K562 (cell line): ENCODE measurements around the gene RASGEF1C. TPM values are rescaled to one million over a fixed set of nuclear protein-coding genes. Genes with fewer than 3 reads are reported as not detected.

Source experiments
- ARID1B ChIP-seq: fragments of 450-650 bp; IDR thresholded peaks from 2 replicates; pipeline ENCODE4 v1.6.1; 2016; ENCODE audit warnings: antibody characterized with exemption, mild to moderate bottlenecking, inconsistent platforms
- CREB1 ChIP-seq, 2 experiments: sonication (generic) in 1 of 2; formaldehyde crosslinking in 1 of 2; IDR thresholded peaks; 2 replicates each; pipeline versions ENCODE4 v1.6.1 to v1.8.0; 2012 to 2022; ENCODE audit warnings: inconsistent platforms in 1 of 2, mild to moderate bottlenecking in 1 of 2, missing genetic modification reagents in 1 of 2, moderate library complexity in 1 of 2
- CXXC5 ChIP-seq: fragments of 250-450 bp; sonication (Bioruptor Pico); IDR thresholded peaks from 2 replicates; pipeline ENCODE4 v1.8.0; 2022; ENCODE audit warnings: inconsistent platforms, mild to moderate bottlenecking, moderate library complexity
- DIDO1 ChIP-seq: fragments of 450-650 bp; IDR thresholded peaks from 2 replicates; pipeline ENCODE4 v1.6.1; 2016; ENCODE audit warnings: low read depth, missing biosample characterization, missing genetic modification characterization
- GABPA ChIP-seq: fragments of 200-800 bp; sonication (Bioruptor generic); conservative IDR thresholded peaks from 2 replicates; pipeline ENCODE4 v1.6.1; 2016; ENCODE audit warnings: low read depth, missing genetic modification characterization, missing compliant biosample characterization
- GTF2E2 ChIP-seq: fragments of 200-800 bp; sonication (Bioruptor generic); IDR thresholded peaks from 2 replicates; pipeline ENCODE4 v1.6.1; 2016; ENCODE audit warnings: missing genetic modification characterization, missing compliant biosample characterization
- IRF1 ChIP-seq: sonication (generic); formaldehyde crosslinking; IDR thresholded peaks from 2 replicates; pipeline ENCODE4 v1.8.0; 2022; ENCODE audit warnings: missing genetic modification reagents, mild to moderate bottlenecking, borderline replicate concordance
- KAT2B ChIP-seq: IDR thresholded peaks from one replicate; pipeline ENCODE4 v1.6.1; 2012; ENCODE audit warnings: low read depth, mild to moderate bottlenecking, control low read depth, inconsistent platforms, low read length, moderate library complexity
- MBD1 ChIP-seq: fragments of 250-450 bp; sonication (Bioruptor Pico); IDR thresholded peaks from 2 replicates; pipeline ENCODE4 v1.8.0; 2022; ENCODE audit warnings: inconsistent platforms
- MITF ChIP-seq: IDR thresholded peaks from 2 replicates; pipeline ENCODE4 v1.6.1; 2014; ENCODE audit warnings: antibody characterized with exemption
- OTX1 ChIP-seq: fragments of 450-650 bp; formaldehyde crosslinking; IDR thresholded peaks from 2 replicates; pipeline ENCODE4 v1.4.0; 2022; ENCODE audit warnings: mild to moderate bottlenecking
- SPI1 ChIP-seq: IDR thresholded peaks from 2 replicates; pipeline ENCODE4 v1.6.1; 2011; ENCODE audit warnings: low read depth, low read length, control low read depth, borderline replicate concordance
- WHSC1 ChIP-seq: IDR thresholded peaks from one replicate; pipeline ENCODE4 v1.6.1; 2012; ENCODE audit warnings: low read length, control low read depth, inconsistent platforms
- ZKSCAN1 ChIP-seq: fragments of 150-350 bp; IDR thresholded peaks from 2 replicates; pipeline ENCODE4 v1.6.1; 2016; ENCODE audit warnings: low read depth, low read length
- ZNF143 ChIP-seq: sonication (generic); formaldehyde crosslinking; IDR thresholded peaks from 2 replicates; pipeline ENCODE4 v1.9.0; 2022; ENCODE audit warnings: mild to moderate bottlenecking, missing genetic modification reagents
- ZNF165 ChIP-seq: fragments of 250-450 bp; sonication (Bioruptor Pico); IDR thresholded peaks from 2 replicates; pipeline ENCODE4 v1.4.0; 2020; ENCODE audit warnings: borderline replicate concordance
- ZNF444 ChIP-seq: fragments of 250-450 bp; sonication (Bioruptor Pico); IDR thresholded peaks from 2 replicates; pipeline ENCODE4 v1.4.0; 2020; ENCODE audit warnings: mild to moderate bottlenecking, moderate library complexity
- ZNF668 ChIP-seq: fragments of 250-450 bp; sonication (Bioruptor Pico); IDR thresholded peaks from 2 replicates; pipeline ENCODE4 v1.8.0; 2022; ENCODE audit warnings: mild to moderate bottlenecking, inconsistent platforms
- ZNF76 ChIP-seq: fragments of 250-450 bp; sonication (Bioruptor Pico); IDR thresholded peaks from 2 replicates; pipeline ENCODE4 v1.4.0; 2020; ENCODE audit warnings: mild to moderate bottlenecking, moderate library complexity, borderline replicate concordance
- polyA plus RNA-seq, 8 experiments: library from polyadenylated mRNA; depleted of rRNA in 4 of 8; stranded (reverse) in 5 of 8; unstranded in 3 of 8; fragments of >200 nt; fragmentation: Nextera tagmentation in 2 of 8; fragmentation: Illumina TruSeq in 1 of 8; extraction: Ambion mirVana in 2 of 8; extraction: Trizol in 1 of 8; gene quantifications; 2 replicates each; pipeline versions ENCODE4 v1.2.1 to v1.2.3, GENCODE V29; 2011 to 2014; ENCODE audit warnings: inconsistent platforms in 1 of 8, missing spikeins in 1 of 8
- total RNA-seq, 7 experiments: library from RNA; depleted of rRNA in 6 of 7; stranded (reverse); fragments of >200 nt in 6 of 7; fragmentation: Illumina TruSeq in 2 of 7; extraction: Trizol in 2 of 7; gene quantifications; 2 replicates each; pipeline versions ENCODE4 v1.2.1 to v1.2.3, GENCODE V29; 2011 to 2021; ENCODE audit warnings: low replicate concordance in 1 of 7
- TF ChIP-seq, protein P1 (sequence below): fragments of 250-450 bp; sonication (Bioruptor Pico); IDR thresholded peaks from 2 replicates; pipeline ENCODE4 v1.9.0; 2021; ENCODE audit warnings: mild to moderate bottlenecking, inconsistent platforms
- TF ChIP-seq, protein P2 (sequence below): fragments of 250-450 bp; sonication (Bioruptor Pico); IDR thresholded peaks from 2 replicates; pipeline ENCODE4 v1.5.0; 2020; ENCODE audit warnings: mild to moderate bottlenecking

Gene RASGEF1C
- total and polyA plus RNA-seq, 9 of the 15 experiments (the other 6 are each of a cell fraction or from before 2014, with no cell fraction given), result 0.04 to 1.1 (median 0.21) TPM; not detected in 4

GRCh38 chr5:180210961-180211760 lies 2.1 kb upstream of the RASGEF1C start (continued):
- TF ChIP-seq ZNF165 (CRISPR knock-in tag) (no peak), CREB1 (IDR thresholded peaks at IDR 0.05) (no peak), CREB1 (CRISPR knock-in tag; IDR thresholded peaks at IDR 0.05) (no peak), MITF (no peak), KAT2B (no peak), ZNF76 (no peak), GTF2E2 (no peak), ZNF444 (CRISPR knock-in tag) (no peak), SPI1 (no peak), ARID1B (peak; percentile 70), DIDO1 (tag) (no peak), OTX1 (CRISPR knock-in tag) (no peak), ZNF143 (no peak), ZNF668 (CRISPR knock-in tag) (no peak), CXXC5 (CRISPR knock-in tag) (no peak), MBD1 (CRISPR knock-in tag) (no peak), WHSC1 (no peak), IRF1 (no peak), GABPA (no peak), ZKSCAN1 (no peak)
- TF ChIP-seq, protein P1, sequence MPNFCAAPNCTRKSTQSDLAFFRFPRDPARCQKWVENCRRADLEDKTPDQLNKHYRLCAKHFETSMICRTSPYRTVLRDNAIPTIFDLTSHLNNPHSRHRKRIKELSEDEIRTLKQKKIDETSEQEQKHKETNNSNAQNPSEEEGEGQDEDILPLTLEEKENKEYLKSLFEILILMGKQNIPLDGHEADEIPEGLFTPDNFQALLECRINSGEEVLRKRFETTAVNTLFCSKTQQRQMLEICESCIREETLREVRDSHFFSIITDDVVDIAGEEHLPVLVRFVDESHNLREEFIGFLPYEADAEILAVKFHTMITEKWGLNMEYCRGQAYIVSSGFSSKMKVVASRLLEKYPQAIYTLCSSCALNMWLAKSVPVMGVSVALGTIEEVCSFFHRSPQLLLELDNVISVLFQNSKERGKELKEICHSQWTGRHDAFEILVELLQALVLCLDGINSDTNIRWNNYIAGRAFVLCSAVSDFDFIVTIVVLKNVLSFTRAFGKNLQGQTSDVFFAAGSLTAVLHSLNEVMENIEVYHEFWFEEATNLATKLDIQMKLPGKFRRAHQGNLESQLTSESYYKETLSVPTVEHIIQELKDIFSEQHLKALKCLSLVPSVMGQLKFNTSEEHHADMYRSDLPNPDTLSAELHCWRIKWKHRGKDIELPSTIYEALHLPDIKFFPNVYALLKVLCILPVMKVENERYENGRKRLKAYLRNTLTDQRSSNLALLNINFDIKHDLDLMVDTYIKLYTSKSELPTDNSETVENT (CRISPR knock-in tag), result no peak
- TF ChIP-seq, protein P2, sequence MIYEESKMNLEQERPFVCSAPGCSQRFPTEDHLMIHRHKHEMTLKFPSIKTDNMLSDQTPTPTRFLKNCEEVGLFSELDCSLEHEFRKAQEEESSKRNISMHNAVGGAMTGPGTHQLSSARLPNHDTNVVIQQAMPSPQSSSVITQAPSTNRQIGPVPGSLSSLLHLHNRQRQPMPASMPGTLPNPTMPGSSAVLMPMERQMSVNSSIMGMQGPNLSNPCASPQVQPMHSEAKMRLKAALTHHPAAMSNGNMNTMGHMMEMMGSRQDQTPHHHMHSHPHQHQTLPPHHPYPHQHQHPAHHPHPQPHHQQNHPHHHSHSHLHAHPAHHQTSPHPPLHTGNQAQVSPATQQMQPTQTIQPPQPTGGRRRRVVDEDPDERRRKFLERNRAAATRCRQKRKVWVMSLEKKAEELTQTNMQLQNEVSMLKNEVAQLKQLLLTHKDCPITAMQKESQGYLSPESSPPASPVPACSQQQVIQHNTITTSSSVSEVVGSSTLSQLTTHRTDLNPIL (CRISPR knock-in tag), result no peak
